DOHH2 (cell line): Measurements from ENCODE around the gene JAML.

Experiments used
- CTCF ChIP-seq: fragments of 200-600 bp; sonication (generic); IDR thresholded peaks from one replicate; pipeline ENCODE4 v1.5.1; 2014; ENCODE audit warnings: antibody characterized with exemption, mild to moderate bottlenecking, low read depth, low read length; ENCODE audit not compliant: poor library complexity, severe bottlenecking
- EZH2phosphoT487 ChIP-seq: fragments of 200-600 bp; sonication (generic); IDR thresholded peaks from 2 replicates; pipeline ENCODE4 v1.6.1; 2017; ENCODE audit warnings: borderline replicate concordance, mild to moderate bottlenecking, antibody characterized with exemption, low read length, moderate library complexity, mixed read lengths

- TF ChIP-seq CTCF (no peak), EZH2phosphoT487 (no peak)
These were observed 48.6 kb downstream of the JAML start, which contains the start of gene SCN2B for GRCh38 chr11:118175993-118176777.
